ENCODE measurements around the gene YPEL1. TPM values are rescaled to one million over a fixed set of nuclear protein-coding genes. Genes with fewer than 3 reads are reported as not detected.

Gene YPEL1
- 0.81 and 2.9 TPM in 2 replicates for total RNA-seq

GRCh38 chr22:21735200-21736083 is at the start of gene YPEL1:
TSS of gene YPEL1 (minus strand) at chr22:21735794. CDS start at chr22:21710744, 25,050 bp downstream.

Other genes starting within 250 kb of the YPEL1 start
- gene RIMBP3C, start 184.3 kb downstream of the YPEL1 start, total RNA-seq: 0.18 TPM in 1 of 2 replicates, not detected in the other
- gene UBE2L3, start 168.1 kb downstream of the YPEL1 start, total RNA-seq: 44.6 and 48.6 TPM in 2 replicates
- gene YDJC, start 105.8 kb downstream of the YPEL1 start, total RNA-seq: 48.9 and 52.0 TPM in 2 replicates
- 0.16 TPM in 1 of 2 replicates, not detected in the other for gene CCDC116, start 103.0 kb downstream of the YPEL1 start, total RNA-seq
- gene SDF2L1, start 93.5 kb downstream of the YPEL1 start, total RNA-seq: 25.5 and 59.3 TPM in 2 replicates
- 15.6 and 29.4 TPM in 2 replicates for gene PPIL2, start 69.8 kb downstream of the YPEL1 start, total RNA-seq
- gene MAPK1, start 131.9 kb upstream of the YPEL1 start, total RNA-seq: 29.2 and 34.8 TPM in 2 replicates
- gene PPM1F, start 217.1 kb upstream of the YPEL1 start, total RNA-seq: 27.7 and 32.5 TPM in 2 replicates
- 9.7 and 12.5 TPM in 2 replicates for gene TOP3B, start 247.0 kb upstream of the YPEL1 start, total RNA-seq